NCI-H526 treated with DMSO at 0.1 percent for 48 hours (cell line): ENCODE results near the gene UBL4B.
"Not testable (repeated sequence)": the region's sequence is repeated elsewhere in the genome, so short reads cannot be mapped to it uniquely, and the experiment has no call there.

ENCODE experiments used
- DNase-seq: peaks from one replicate; lab custom pipeline; 2025; lab: John Stamatoyannopoulos, UW

UBL4B gene

GRCh38 chr1:110112143-110112542, at the start of gene UBL4B:
UBL4B (plus strand) TSS chr1:110112443; CDS start chr1:110112535, 92 bp downstream.
- DNase-seq: no peak

- no peak for DNase-seq
Observed at GRCh38 chr1:110062612-110063011, 49.6 kb upstream of the UBL4B start.

GRCh38 chr1:110063781-110064180, 48.5 kb upstream of the UBL4B start:
- no peak for DNase-seq

GRCh38 chr1:110064576-110065337, 47.5 kb upstream of the UBL4B start:
- DNase-seq: no peak

GRCh38 chr1:110065841-110066240, 46.4 kb upstream of the UBL4B start:
- DNase-seq: no peak

- no peak for DNase-seq
Observed at GRCh38 chr1:110067479-110067892, 44.8 kb upstream of the UBL4B start.

- no peak for DNase-seq
Observed at GRCh38 chr1:110067893-110068645, 44.2 kb upstream of the UBL4B start.

- DNase-seq: no peak
Observed at GRCh38 chr1:110068646-110069403, 43.4 kb upstream of the UBL4B start.

GRCh38 chr1:110069404-110070281, 42.6 kb upstream of the UBL4B start:
- DNase-seq: no peak

GRCh38 chr1:110070282-110070669, 42.0 kb upstream of the UBL4B start:
- DNase-seq: no peak

GRCh38 chr1:110070671-110071242, 41.5 kb upstream of the UBL4B start, which contains the start of gene ALX3:
ALX3 (minus strand) TSS chr1:110070672; CDS start chr1:110070612, 60 bp downstream.
- no peak for DNase-seq

GRCh38 chr1:110074166-110074565, 38.1 kb upstream of the UBL4B start:
- DNase-seq: no peak

GRCh38 chr1:110076789-110077500, 35.3 kb upstream of the UBL4B start:
- DNase-seq: no peak

- not testable (repeated sequence) for DNase-seq
Observed at GRCh38 chr1:110079995-110080394, 32.2 kb upstream of the UBL4B start.

- no peak for DNase-seq
Observed at GRCh38 chr1:110081061-110081460, 31.2 kb upstream of the UBL4B start.

GRCh38 chr1:110082477-110082876, 29.8 kb upstream of the UBL4B start:
- DNase-seq: no peak

- DNase-seq: no peak
Observed at GRCh38 chr1:110083061-110083865, 29.0 kb upstream of the UBL4B start.

GRCh38 chr1:110083866-110084226, 28.4 kb upstream of the UBL4B start:
- no peak for DNase-seq

GRCh38 chr1:110084227-110085078, 27.8 kb upstream of the UBL4B start:
- no peak for DNase-seq
